Astrocyte of the spinal cord (primary cell): ENCODE results near the gene XYLB.

Experiments
- DNase-seq: peaks from one replicate; pipeline ENCODE4 v3.0.0; 2011; ENCODE audit warnings: low read depth, low spot score
- H3K4me3 ChIP-seq: 2 replicates; pipeline ENCODE4 v1.5.1; 2011; ENCODE audit warnings: low read depth, mild to moderate bottlenecking, low read length, moderate library complexity
- in situ Hi-C: cut with HindIII; loops from 2 replicates; pipeline ENCODE4 v1.10.0; 2017; ENCODE audit warnings: low sequenced_read_pairs
- TF ChIP-seq, protein P1 (sequence below): IDR thresholded peaks from 2 replicates; pipeline ENCODE4 v1.5.1; 2012; ENCODE audit warnings: low read depth, mild to moderate bottlenecking, low read length, inconsistent platforms

XYLB gene

DNA sequence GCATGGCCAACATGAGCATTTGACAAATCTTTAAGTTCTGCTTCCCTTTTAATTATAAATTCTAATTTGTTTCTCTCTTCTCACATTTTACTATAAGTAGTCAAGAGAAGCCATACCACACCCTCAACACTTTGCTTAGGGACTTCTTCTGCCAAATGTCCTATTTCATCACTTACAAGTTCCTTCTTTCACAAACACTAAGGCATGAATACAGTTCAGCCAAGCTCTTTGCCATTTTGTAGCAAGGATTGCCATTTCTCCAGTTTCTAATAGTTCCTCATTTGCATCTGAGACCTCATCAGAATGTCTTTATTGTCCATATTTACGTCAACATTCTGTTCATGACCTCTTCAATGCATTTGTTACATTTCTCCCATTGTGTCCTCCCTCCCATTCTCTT lies 35.1 kb upstream of the XYLB start:
- DNase-seq = no peak
- no peak overlapping the region for H3K4me3 ChIP-seq
- TF ChIP-seq, protein P1, sequence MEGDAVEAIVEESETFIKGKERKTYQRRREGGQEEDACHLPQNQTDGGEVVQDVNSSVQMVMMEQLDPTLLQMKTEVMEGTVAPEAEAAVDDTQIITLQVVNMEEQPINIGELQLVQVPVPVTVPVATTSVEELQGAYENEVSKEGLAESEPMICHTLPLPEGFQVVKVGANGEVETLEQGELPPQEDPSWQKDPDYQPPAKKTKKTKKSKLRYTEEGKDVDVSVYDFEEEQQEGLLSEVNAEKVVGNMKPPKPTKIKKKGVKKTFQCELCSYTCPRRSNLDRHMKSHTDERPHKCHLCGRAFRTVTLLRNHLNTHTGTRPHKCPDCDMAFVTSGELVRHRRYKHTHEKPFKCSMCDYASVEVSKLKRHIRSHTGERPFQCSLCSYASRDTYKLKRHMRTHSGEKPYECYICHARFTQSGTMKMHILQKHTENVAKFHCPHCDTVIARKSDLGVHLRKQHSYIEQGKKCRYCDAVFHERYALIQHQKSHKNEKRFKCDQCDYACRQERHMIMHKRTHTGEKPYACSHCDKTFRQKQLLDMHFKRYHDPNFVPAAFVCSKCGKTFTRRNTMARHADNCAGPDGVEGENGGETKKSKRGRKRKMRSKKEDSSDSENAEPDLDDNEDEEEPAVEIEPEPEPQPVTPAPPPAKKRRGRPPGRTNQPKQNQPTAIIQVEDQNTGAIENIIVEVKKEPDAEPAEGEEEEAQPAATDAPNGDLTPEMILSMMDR = no peak
- in situ Hi-C loops = no loop called here

DNA sequence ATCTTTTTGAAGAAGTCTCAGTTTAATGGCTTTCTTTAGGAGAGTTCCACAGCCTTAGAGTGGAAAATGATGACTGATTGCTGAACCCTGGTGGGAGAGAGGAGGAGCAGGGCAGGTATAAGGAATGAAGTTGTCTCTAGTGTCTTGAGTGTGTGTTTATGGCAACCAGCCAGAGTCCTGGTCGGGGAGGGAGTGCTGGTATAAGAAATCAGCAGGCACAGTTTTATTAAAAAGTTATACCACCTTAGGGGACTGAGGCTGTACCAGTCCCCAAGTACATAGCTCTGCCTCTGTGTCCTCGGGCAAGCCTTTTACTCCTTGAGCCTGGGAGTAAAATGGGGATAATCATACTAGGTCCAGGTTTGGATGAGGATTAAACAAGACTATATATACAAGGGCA lies 34.6 kb upstream of the XYLB start:
- in situ Hi-C loops = no loop called here
- no peak overlapping the region for H3K4me3 ChIP-seq
- TF ChIP-seq, protein P1 = no peak
- DNase-seq = no peak

DNA sequence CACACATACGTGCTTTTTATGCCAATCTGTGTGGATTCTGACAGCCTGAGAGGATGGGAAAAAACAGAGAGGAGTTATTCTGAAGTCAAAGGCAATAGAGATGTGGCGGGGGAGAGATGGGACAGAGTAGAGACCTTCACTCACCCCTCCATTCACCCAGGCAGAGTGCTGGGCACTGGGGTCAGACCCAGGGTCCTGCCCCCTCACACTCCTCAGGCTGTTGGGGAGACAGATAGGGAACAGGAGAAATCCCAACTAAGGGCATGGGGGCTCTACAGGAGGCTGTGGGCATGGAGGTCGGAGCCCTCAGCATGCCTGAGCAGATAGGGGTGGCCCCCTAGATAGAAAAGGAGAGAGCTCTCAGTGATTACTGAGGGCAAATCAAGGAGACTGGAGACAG lies 34.2 kb upstream of the XYLB start:
- in situ Hi-C loops = no loop called here
- no peak for DNase-seq
- TF ChIP-seq, protein P1 = no peak
- no peak overlapping the region for H3K4me3 ChIP-seq

DNA sequence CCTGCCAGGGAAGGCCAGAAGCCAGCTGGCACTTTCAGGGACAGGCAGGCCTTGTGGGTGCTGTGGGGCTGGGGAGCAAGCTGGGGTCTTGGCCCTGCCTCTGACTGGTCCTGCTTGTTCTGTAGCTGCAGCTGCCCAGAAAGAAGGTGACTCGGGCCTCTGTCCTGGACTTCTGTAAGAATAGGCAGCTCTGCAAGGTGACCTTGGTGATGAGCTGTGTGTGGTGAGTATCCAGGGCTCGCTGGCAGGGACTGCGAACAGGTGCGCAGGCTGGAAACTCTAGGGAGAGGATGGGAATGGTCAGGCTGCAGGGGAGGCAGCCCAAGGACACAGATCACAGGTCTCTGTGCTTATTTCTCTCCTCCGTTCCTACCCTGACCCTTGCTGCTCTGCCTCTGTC lies 33.3 kb upstream of the XYLB start:
- TF ChIP-seq, protein P1 = no peak
- no peak overlapping the region for H3K4me3 ChIP-seq
- in situ Hi-C loops = no loop called here
- no peak for DNase-seq

DNA sequence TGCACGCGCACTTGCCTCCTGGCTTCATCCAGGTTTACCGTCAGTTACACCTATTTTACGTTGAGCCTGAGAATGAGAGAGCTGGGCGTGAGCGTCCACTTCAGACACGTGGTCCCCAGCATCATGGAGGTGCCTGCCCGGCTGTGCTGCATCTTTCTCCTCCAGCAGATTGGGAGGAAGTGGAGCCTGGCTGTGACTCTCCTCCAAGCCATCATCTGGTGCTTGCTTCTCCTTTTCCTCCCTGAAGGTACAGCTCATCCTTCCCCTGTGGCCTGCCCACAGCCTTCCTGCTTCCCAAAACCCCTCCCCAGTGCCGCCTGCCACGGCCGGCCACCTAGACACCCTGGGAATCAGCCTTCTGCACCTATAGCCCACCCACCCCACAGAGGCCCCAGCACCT lies 32.9 kb upstream of the XYLB start:
- in situ Hi-C loops = no loop called here
- no peak overlapping the region for H3K4me3 ChIP-seq
- DNase-seq = no peak
- TF ChIP-seq, protein P1 = no peak

DNA sequence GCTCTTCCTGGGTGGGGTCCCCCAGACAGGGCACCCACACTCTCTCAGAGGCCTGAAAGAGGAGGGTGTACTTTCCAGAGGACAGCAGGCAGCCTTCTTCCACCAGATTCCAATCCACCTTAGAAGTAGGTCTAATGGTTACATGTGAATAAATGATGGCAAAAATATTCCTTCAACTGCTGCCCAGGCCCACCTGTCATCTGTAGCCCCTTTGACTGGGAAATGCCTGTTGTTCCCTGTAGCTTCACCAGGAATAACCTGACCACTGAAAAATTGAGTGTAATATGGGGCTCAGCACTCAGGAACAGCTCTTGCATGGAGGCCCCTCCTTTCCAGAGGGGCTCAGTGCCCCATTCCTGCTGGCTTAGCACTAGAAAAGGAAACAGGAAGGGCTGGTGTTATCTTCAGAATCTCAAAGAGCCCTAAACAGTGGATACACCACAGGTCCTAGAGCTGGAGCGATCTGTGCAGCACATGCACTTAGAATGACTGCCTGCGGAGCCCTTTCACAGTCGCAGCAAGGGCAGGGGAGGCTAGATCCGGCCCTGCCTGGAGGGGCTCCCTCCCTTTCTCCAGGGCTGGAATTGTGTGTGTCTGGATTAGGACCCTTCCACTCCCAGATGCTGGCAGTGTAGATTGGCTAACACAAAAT lies 32.3 kb upstream of the XYLB start:
- in situ Hi-C loops = no loop called here
- H3K4me3 ChIP-seq = no peak overlapping the region
- TF ChIP-seq, protein P1 = no peak
- no peak for DNase-seq
